Astrocyte (in vitro differentiated cells and primary cell): ENCODE measurements around the gene ASPRV1. TPM values are rescaled to one million over a fixed set of nuclear protein-coding genes. Genes with fewer than 3 reads are reported as not detected.

Source experiments
- DNase-seq: peaks from one replicate; pipeline ENCODE4 v3.0.0-alpha.2; 2010; ENCODE audit warnings: low read depth
- FAIRE-seq: peaks from 2 replicates; lab custom pipeline; 2011; peaks lifted over from hg19 to GRCh38; lab: Jason Lieb, UNC
- H2AFZ ChIP-seq: 2 replicates; pipeline ENCODE4 v1.6.0; 2012; ENCODE audit warnings: low read depth, low read length, inconsistent platforms
- H3K27ac ChIP-seq: 2 replicates; pipeline ENCODE4 v1.5.1; 2011; ENCODE audit warnings: low read depth, low read length, inconsistent platforms
- H3K27me3 ChIP-seq: 2 replicates; pipeline ENCODE4 v1.6.0; 2011; ENCODE audit warnings: low read length, inconsistent platforms; ENCODE audit not compliant: insufficient read depth
- H3K36me3 ChIP-seq: 2 replicates; pipeline ENCODE4 v1.5.1; 2011; ENCODE audit warnings: low read length, inconsistent platforms; ENCODE audit not compliant: insufficient read depth
- H3K4me1 ChIP-seq: 2 replicates; pipeline ENCODE4 v1.5.1; 2011; ENCODE audit warnings: low read length, inconsistent platforms; ENCODE audit not compliant: insufficient read depth
- H3K4me2 ChIP-seq: 2 replicates; pipeline ENCODE4 v1.6.0; 2012; ENCODE audit warnings: low read length, inconsistent platforms
- H3K4me3 ChIP-seq: 2 replicates; pipeline ENCODE4 v1.5.1; 2011; ENCODE audit warnings: low read depth, mild to moderate bottlenecking, low read length, inconsistent platforms; ENCODE audit not compliant: insufficient read depth
- H3K79me2 ChIP-seq: 2 replicates; pipeline ENCODE4 v1.6.0; 2012; ENCODE audit warnings: mild to moderate bottlenecking, low read length, inconsistent platforms; ENCODE audit not compliant: insufficient read depth
- H3K9ac ChIP-seq: 2 replicates; pipeline ENCODE4 v1.6.0; 2012; ENCODE audit warnings: mild to moderate bottlenecking, low read length, inconsistent platforms
- H3K9me3 ChIP-seq: 2 replicates; pipeline ENCODE4 v1.5.1; 2012; ENCODE audit warnings: low read depth, mild to moderate bottlenecking, low read length, inconsistent platforms; ENCODE audit not compliant: insufficient read depth
- H4K20me1 ChIP-seq: 2 replicates; pipeline ENCODE4 v1.6.0; 2012; ENCODE audit warnings: low read length, inconsistent platforms; ENCODE audit not compliant: insufficient read depth
- H3K27ac Mint-ChIP-seq: one replicate; pipeline ENCODE4 v1.8.0; 2021; ENCODE audit warnings: mild to moderate bottlenecking, mixed read lengths; ENCODE audit not compliant: unreplicated experiment
- H3K27me3 Mint-ChIP-seq: one replicate; pipeline ENCODE4 v1.8.0; 2021; ENCODE audit warnings: low read depth, mixed read lengths; ENCODE audit not compliant: unreplicated experiment
- H3K36me3 Mint-ChIP-seq: one replicate; pipeline ENCODE4 v1.8.0; 2021; ENCODE audit warnings: low read depth, mixed read lengths; ENCODE audit not compliant: unreplicated experiment
- H3K4me1 Mint-ChIP-seq: one replicate; pipeline ENCODE4 v1.8.0; 2021; ENCODE audit warnings: low read depth, mixed read lengths; ENCODE audit not compliant: unreplicated experiment
- H3K4me3 Mint-ChIP-seq: one replicate; pipeline ENCODE4 v1.8.0; 2021; ENCODE audit warnings: mild to moderate bottlenecking, moderate library complexity, mixed read lengths; ENCODE audit not compliant: unreplicated experiment
- H3K9me3 Mint-ChIP-seq: one replicate; pipeline ENCODE4 v1.8.0; 2021; ENCODE audit warnings: mild to moderate bottlenecking, mixed read lengths; ENCODE audit not compliant: unreplicated experiment
- CTCF ChIP-seq: IDR thresholded peaks from 2 replicates; pipeline ENCODE4 v1.5.1; 2011; ENCODE audit warnings: low read depth, mild to moderate bottlenecking, inconsistent platforms, low read length, moderate library complexity; ENCODE audit not compliant: insufficient read depth
- EZH2 ChIP-seq: IDR thresholded peaks from 2 replicates; pipeline ENCODE4 v1.6.1; 2012; ENCODE audit warnings: mild to moderate bottlenecking, low read length, inconsistent platforms; ENCODE audit not compliant: insufficient read depth
- total RNA-seq: library from RNA; stranded (reverse); gene quantifications from 2 replicates; pipeline ENCODE4 v1.2.1, GENCODE V29; 2021

The ASPRV1 gene
- total RNA-seq, 1 donor from 2014 or later: 0.23 TPM

GRCh38 chr2:69966496-69966895 is 5.1 kb upstream of the ASPRV1 start:
- Histone ChIP-seq H3K9ac (no peak overlapping the region), H3K4me1 (no peaks in the 10 kb centered on the region), H3K27ac (no peak overlapping the region), H3K4me2 (no peak overlapping the region), H3K36me3 (no peaks in the 10 kb centered on the region), H3K27me3 (peaks cover 2% of the 10 kb centered on the region), H3K4me3 (no peak overlapping the region), H3K79me2 (no peaks in the 10 kb centered on the region), H4K20me1 (no peaks in the 10 kb centered on the region), H3K9me3 (no peaks in the 10 kb centered on the region), H2AFZ (no peak overlapping the region)
- H3K27me3 Mint-ChIP-seq: peaks cover 29% of the 10 kb centered on the region
- H3K4me3 Mint-ChIP-seq: no peak overlapping the region
- H3K4me1 Mint-ChIP-seq: no peaks in the 10 kb centered on the region
- peaks cover 6% of the 10 kb centered on the region for H3K36me3 Mint-ChIP-seq
- H3K9me3 Mint-ChIP-seq: peaks cover 3% of the 10 kb centered on the region
- DNase-seq (peak; percentile 36), FAIRE-seq (no peak)
- TF ChIP-seq EZH2: no peak
- TF ChIP-seq CTCF: no peak
- no peak overlapping the region for H3K27ac Mint-ChIP-seq

DNA sequence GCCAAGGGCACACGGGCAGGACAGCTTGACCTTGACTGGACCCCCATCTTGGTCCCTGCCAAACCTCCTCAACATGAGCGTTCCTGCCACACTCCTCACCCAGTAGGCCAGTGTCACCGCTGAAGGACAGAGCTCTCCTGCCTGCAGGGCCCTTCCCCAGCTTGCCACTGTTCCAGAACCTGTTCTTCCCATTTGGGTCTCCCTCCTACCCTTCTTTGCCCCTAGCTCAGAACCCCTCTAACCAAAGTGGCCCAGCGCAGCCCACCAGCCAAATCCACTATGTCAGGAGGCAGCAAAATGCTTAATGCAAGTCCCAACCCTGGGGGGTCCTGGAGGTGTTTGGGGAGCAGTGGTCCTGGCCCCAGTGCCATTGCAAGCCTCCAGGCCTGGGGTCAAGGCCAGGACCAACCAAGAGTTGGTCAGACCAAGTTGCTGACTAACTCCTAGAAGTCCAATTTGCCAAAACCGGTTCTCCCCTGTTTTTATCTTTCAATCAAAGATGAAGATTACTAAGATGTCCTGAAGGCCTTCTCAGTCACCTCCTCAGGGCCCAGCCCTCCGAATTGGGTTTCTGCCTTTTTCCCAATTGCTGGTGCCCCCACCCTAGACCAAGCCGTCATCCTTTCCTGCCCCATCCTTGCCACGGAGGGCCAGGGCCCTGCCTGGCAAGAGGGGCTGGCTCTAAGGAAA is 4.5 kb upstream of the ASPRV1 start:
- Mint-ChIP-seq H3K4me1 (no peaks in the 10 kb centered on the region), H3K27me3 (peaks cover 28% of the 10 kb centered on the region), H3K4me3 (no peak overlapping the region), H3K9me3 (peaks cover 3% of the 10 kb centered on the region), H3K27ac (no peak overlapping the region), H3K36me3 (peaks cover 6% of the 10 kb centered on the region)
- H3K4me1 ChIP-seq: no peaks in the 10 kb centered on the region
- no peak overlapping the region for H2AFZ ChIP-seq
- no peak overlapping the region for H3K4me3 ChIP-seq
- H4K20me1 ChIP-seq: no peaks in the 10 kb centered on the region
- H3K27me3 ChIP-seq: peaks cover 2% of the 10 kb centered on the region
- TF ChIP-seq EZH2 (no peak), CTCF (no peak)
- H3K9me3 ChIP-seq: no peaks in the 10 kb centered on the region
- FAIRE-seq: no peak
- H3K36me3 ChIP-seq: no peaks in the 10 kb centered on the region
- no peak for DNase-seq
- H3K4me2 ChIP-seq: no peak overlapping the region
- H3K9ac ChIP-seq: no peak overlapping the region
- no peak overlapping the region for H3K27ac ChIP-seq
- no peaks in the 10 kb centered on the region for H3K79me2 ChIP-seq

DNA sequence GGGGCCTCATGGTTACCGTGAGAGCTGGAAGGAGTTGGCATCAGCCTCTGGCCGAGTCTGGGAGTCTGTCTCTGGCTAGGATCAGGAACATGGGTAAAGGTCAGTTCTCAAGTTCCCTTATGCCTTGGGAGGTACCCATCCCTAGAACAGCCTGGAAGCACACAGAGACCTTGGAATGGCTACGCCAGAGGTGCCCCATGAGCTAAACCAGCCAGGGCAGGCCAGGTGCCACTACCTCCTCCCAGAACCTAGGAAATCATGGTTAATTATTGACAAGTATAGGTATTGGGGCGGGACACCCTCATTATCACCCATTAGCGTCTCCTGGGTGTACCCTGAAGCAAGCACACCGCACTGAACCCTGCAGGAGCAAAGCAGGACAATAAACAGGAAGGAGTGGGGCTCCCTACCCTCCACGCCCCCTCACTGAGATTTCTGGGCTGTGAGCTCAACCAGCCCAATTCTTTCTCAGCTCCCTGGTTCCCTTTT is 3.0 kb upstream of the ASPRV1 start:
- H3K36me3 Mint-ChIP-seq: no peaks in the 10 kb centered on the region
- no peak for FAIRE-seq
- H3K4me1 Mint-ChIP-seq: no peaks in the 10 kb centered on the region

More for the DNA sequence above, 3.0 kb upstream of the ASPRV1 start:
- H3K4me3 Mint-ChIP-seq: no peak overlapping the region
- H3K27ac ChIP-seq: no peak overlapping the region
- H3K4me3 ChIP-seq: no peak overlapping the region
- no peaks in the 10 kb centered on the region for H3K36me3 ChIP-seq
- TF ChIP-seq EZH2 (no peak), CTCF (no peak)
- no peak for DNase-seq
- no peak overlapping the region for H3K9ac ChIP-seq
- no peaks in the 10 kb centered on the region for H3K9me3 Mint-ChIP-seq
- no peaks in the 10 kb centered on the region for H3K79me2 ChIP-seq
- no peak overlapping the region for H2AFZ ChIP-seq
- H4K20me1 ChIP-seq: no peaks in the 10 kb centered on the region
- H3K27me3 ChIP-seq: peaks cover under 1% of the 10 kb centered on the region
- peaks cover 20% of the 10 kb centered on the region for H3K27me3 Mint-ChIP-seq
- no peak overlapping the region for H3K4me2 ChIP-seq
- no peaks in the 10 kb centered on the region for H3K9me3 ChIP-seq
- H3K4me1 ChIP-seq: no peaks in the 10 kb centered on the region
- no peak overlapping the region for H3K27ac Mint-ChIP-seq
